Ureter (tissue), 1 donor: ENCODE measurements around the gene AKR1D1. TPM values are rescaled to one million over a fixed set of nuclear protein-coding genes. Genes with fewer than 3 reads are reported as not detected.

Experiments used
- DNase-seq: peaks from one replicate; pipeline ENCODE4 v3.0.0-alpha.2; 2020; ENCODE audit warnings: low spot score
- total RNA-seq: library from RNA; stranded (reverse); gene quantifications from one replicate; pipeline ENCODE4 v1.2.4, GENCODE V29; 2023
- donor health status: DM: yes; HTN: yes; CAD: no.

The AKR1D1 gene
- total RNA-seq, 1 donor from 2014 or later: not detected

GRCh38 chr7:138166681-138167080 lies 90.4 kb downstream of the AKR1D1 start:
- DNase-seq: no peak

- DNase-seq: no peak
Observed at GRCh38 chr7:138167222-138167621, 91.0 kb downstream of the AKR1D1 start.

- no peak for DNase-seq
Observed at GRCh38 chr7:138167869-138168296, 91.6 kb downstream of the AKR1D1 start.

Other genes with a start within 250 kb of the AKR1D1 start
- gene DGKI, start 229.5 kb upstream of the AKR1D1 start, total RNA-seq: 3.3 TPM
- 126 TPM for gene CREB3L2, start 74.4 kb upstream of the AKR1D1 start, total RNA-seq